Pancreas (tissue), 10 donors: ENCODE measurements around the gene ACP5. TPM values are rescaled to one million over a fixed set of nuclear protein-coding genes. Genes with fewer than 3 reads are reported as not detected.
A peak's percentile ranks its signal among the peaks of the same experiment; 100 is the strongest.

Source experiments
- ATAC-seq, 4 donors: fragments of 200-7000 bp; cut with Tn5 transposase; one replicate each; pipeline versions ENCODE4 v1.8.0 to v1.9.1; 2020; ENCODE audit warnings: mild to moderate bottlenecking in 4 of 4, moderate library complexity in 4 of 4
- DNase-seq, 6 donors: peaks; one replicate each; pipeline ENCODE4 v3.0.0-alpha.2; 2020
- FAIRE-seq: peaks from 2 replicates; lab custom pipeline; 2012; peaks lifted over from hg19 to GRCh38; lab: Jason Lieb, UNC
- H3K27ac ChIP-seq, 4 donors: fragments of 200-600 bp; sonication (generic); 1 replicate in 3 of 4; 2 replicates in 1 of 4; pipeline versions ENCODE4 v1.5.0 to v1.8.0; 2020
- H3K27me3 ChIP-seq, 4 donors: fragments of 200-600 bp; one replicate each; pipeline ENCODE4 v1.8.0; 2021
- H3K36me3 ChIP-seq, 3 donors: fragments of 200-600 bp; sonication (generic) in 1 of 3; one replicate each; pipeline versions ENCODE4 v1.5.0 to v1.8.0; 2020 to 2021
- H3K4me1 ChIP-seq, 3 donors: fragments of 200-600 bp; one replicate each; pipeline ENCODE4 v1.8.0; 2021
- H3K4me3 ChIP-seq, 4 donors: fragments of 200-600 bp; sonication (generic) in 2 of 4; one replicate each; pipeline versions ENCODE4 v1.5.0 to v1.8.0; 2020 to 2021
- H3K9me3 ChIP-seq, 4 donors: fragments of 200-600 bp; one replicate each; pipeline ENCODE4 v1.8.0; 2021
- CTCF ChIP-seq, 4 donors: fragments of 200-600 bp; sonication (generic) in 3 of 4; IDR thresholded peaks; one replicate each; pipeline versions ENCODE4 v1.5.0 to v1.8.0; 2021; ENCODE audit warnings: antibody characterized with exemption in 4 of 4
- WGBS, 2 donors: extraction: QIAGEN DNeasy Blood & Tissue Kit; methylation state at CpG; one replicate each; pipeline ENCODE4 v1.1.7; 2013; 5-methylcytosine and 5-hydroxymethylcytosine counted together
- intact Hi-C, 3 donors: fragments of 100-400 bp; cut with DNase I; formaldehyde crosslinking; loops; one replicate each; pipeline versions ENCODE4 v1.11.1 to v1.14.2; 2022
- polyA plus RNA-seq, 2 donors: library from polyadenylated mRNA; stranded (reverse); fragments of 200-250 nt; gene quantifications; one replicate each; pipeline ENCODE4 v1.2.3, GENCODE V29; 2013
- total RNA-seq, 6 donors: library from RNA; stranded (reverse); fragmentation: NEBNext Ultra II Directional in 4 of 6; extraction: Animal tissue kit (Norgen Biotek cat#: 25700) in 4 of 6; gene quantifications; one replicate each; pipeline versions ENCODE4 v1.2.1 to v1.2.4, GENCODE V29; 2021 to 2023
- donor health status: healthy with polysubstance abuse.
- donor health status: DM: no; HTN: no; CAD: no; lungs with moderate emphysema.
- donor health status: DM: no; HTN: no; CAD: no.
- donor health status: control.
- donor health status: control.
- donor health status: Bipolar disorder and iron deficiency.
- donor health status: DM: yes; HTN: yes; CAD: no.
- donor health status: DM: no; HTN: no; CAD: no.
- donor health status: DM: no; HTN: no; CAD: no.
- donor health status: DM: yes; HTN: yes; CAD: no.

The ACP5 gene
- total and polyA plus RNA-seq, 8 donors: 3.5 to 21.8 (median 7.5) TPM

GRCh38 chr19:11552666-11553372, 24.6 kb downstream of the ACP5 start:
- no peaks in the 10 kb centered on the region for H3K9me3 ChIP-seq
- DNase-seq (no peak), FAIRE-seq (no peak), ATAC-seq (no peak)
- H3K4me1 ChIP-seq: peaks cover 0 to 2% (median 0%) of the 10 kb centered on the region in 3 donors
- H3K27me3 ChIP-seq: no peaks in the 10 kb centered on the region
- TF ChIP-seq CTCF (IDR thresholded peaks at IDR 0.05): no peak
- intact Hi-C loops: no loop called here
- H3K4me3 ChIP-seq: no peak overlapping the region
- no peak overlapping the region for H3K27ac ChIP-seq
- H3K36me3 ChIP-seq: peaks cover 0 to 11% (median 0%) of the 10 kb centered on the region in 3 donors
- 84 to 85% methylated on average over 16 to 20 of the region's 20 CpGs for WGBS, 2 donors

DNA sequence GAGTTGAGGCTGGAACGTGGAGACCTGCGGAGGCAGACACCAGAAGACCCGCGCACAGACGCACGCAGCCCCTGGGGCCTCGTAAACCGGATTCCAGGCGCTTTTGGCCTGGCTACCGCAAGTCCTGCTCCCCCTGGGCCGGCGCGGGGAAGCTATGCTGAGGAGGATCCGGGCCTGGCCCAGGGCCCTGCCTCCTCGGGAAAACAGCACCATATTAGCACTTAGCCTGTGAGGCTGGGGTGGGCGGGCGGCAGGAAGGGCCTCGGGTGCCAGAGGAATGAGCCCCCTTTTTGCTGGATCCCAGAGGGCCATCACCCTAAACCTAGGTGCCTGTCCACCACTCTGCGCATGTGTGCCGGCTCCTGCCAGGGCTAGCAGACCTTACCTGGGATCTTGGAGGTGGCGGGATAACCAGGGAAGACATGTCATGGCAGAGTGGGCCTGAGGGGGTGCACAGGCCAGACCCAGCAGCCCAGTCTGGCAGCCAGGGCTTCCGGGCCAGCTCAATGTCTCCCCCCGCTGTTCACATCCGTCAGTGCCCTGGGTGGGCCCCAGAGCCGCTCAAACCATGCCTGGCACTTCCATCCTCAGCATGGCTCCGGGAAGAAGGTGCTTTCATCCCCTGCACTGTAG, 25.7 kb downstream of the ACP5 start:
- Histone ChIP-seq H3K4me3 (no peak overlapping the region), H3K27ac (no peak overlapping the region), H3K27me3 (no peaks in the 10 kb centered on the region), H3K4me1 (no peaks in the 10 kb centered on the region), H3K36me3 (peaks cover 0 to 11% (median 0%) of the 10 kb centered on the region in 3 donors), H3K9me3 (no peaks in the 10 kb centered on the region)
- TF ChIP-seq CTCF (IDR thresholded peaks at IDR 0.05): no peak
- DNase-seq (no peak), ATAC-seq (peak; percentile 22 to 48 (median 46)), FAIRE-seq (no peak)
- intact Hi-C loops: no loop called here
- 84 to 86% methylated on average over 26 of the region's 26 CpGs for WGBS, 2 donors

DNA sequence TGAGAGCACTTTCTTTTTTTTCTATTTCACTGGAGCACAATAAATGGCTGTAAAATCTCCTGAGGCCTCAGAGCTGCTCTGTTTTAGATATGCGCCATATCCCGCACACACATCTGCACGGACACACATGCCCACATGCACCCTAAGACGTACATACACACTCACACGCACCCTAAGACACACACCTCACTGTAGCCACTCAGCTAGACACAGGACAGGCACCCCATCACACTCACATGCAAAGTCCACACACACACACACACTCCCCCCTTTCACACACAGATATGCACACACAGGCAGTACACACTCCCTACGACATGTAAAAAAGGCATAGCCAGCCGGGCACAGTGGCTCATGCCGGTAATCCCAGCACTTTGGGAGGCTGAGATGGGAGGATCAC, 27.2 kb downstream of the ACP5 start:
- no peak for FAIRE-seq
- TF ChIP-seq CTCF (IDR thresholded peaks at IDR 0.05): no peak
- peaks cover 0 to 11% (median 0%) of the 10 kb centered on the region in 3 donors for H3K36me3 ChIP-seq
- DNase-seq: no peak
- no peaks in the 10 kb centered on the region for H3K9me3 ChIP-seq
- intact Hi-C loops: no loop called here
- no peaks in the 10 kb centered on the region for H3K4me1 ChIP-seq
- WGBS, 2 donors: 82 to 84% methylated on average over 8 of the region's 8 CpGs
- H3K27me3 ChIP-seq: no peaks in the 10 kb centered on the region
- no peak overlapping the region for H3K27ac ChIP-seq
- ATAC-seq: no peak
- no peak overlapping the region for H3K4me3 ChIP-seq

DNA sequence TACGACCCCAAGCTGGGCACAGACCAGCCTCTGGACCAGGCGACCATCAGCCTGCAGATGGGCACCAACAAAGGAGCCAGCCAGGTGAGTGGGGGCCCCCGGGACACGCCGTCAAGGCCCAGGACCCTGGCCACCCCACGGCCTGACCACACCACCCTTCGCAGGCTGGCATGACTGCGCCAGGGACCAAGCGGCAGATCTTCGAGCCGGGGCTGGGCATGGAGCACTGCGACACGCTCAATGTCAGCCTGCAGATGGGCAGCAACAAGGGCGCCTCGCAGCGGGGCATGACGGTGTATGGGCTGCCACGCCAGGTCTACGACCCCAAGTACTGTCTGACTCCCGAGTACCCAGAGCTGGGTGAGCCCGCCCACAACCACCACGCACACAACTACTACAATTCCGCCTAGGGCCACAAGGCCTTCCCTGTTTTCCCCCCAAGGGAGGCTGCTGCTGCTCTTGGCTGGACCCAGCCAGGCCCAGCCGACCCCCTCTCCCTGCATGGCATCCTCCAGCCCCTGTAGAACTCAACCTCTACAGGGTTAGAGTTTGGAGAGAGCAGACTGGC, 28.0 kb downstream of the ACP5 start:
- Histone ChIP-seq H3K4me3 (no peak overlapping the region), H3K9me3 (no peaks in the 10 kb centered on the region), H3K36me3 (peaks cover 0 to 9% (median 0%) of the 10 kb centered on the region in 3 donors), H3K27ac (no peak overlapping the region), H3K4me1 (no peaks in the 10 kb centered on the region), H3K27me3 (no peaks in the 10 kb centered on the region)
- intact Hi-C loops: no loop called here
- TF ChIP-seq CTCF (IDR thresholded peaks at IDR 0.05): no peak
- 78 to 82% methylated on average over 20 to 24 of the region's 24 CpGs for WGBS, 2 donors
- DNase-seq (peak in 1 of 6 donors; percentile 57), FAIRE-seq (no peak), ATAC-seq (no peak)
